T-helper 2 cell treated with Interferon-gamma antibody and Interleukin-4, amounts not matched to agents 100 ng/mL and 5 ng/mL, for 36 hours (primary cell): Measurements from ENCODE around the gene HEXD. TPM values are rescaled to one million over a fixed set of nuclear protein-coding genes. Genes with fewer than 3 reads are reported as not detected.

ENCODE experiments used
- intact Hi-C: fragments of 100-400 bp; cut with micrococcal nuclease; formaldehyde crosslinking; loops from one replicate; pipeline ENCODE4 v1.15.1; 2023
- total RNA-seq: library from RNA; stranded (reverse); gene quantifications from 2 replicates; pipeline ENCODE4 v1.2.3, GENCODE V29; 2022

HEXD gene
- total RNA-seq, 1 donor from 2014 or later = 51.1 TPM

DNA sequence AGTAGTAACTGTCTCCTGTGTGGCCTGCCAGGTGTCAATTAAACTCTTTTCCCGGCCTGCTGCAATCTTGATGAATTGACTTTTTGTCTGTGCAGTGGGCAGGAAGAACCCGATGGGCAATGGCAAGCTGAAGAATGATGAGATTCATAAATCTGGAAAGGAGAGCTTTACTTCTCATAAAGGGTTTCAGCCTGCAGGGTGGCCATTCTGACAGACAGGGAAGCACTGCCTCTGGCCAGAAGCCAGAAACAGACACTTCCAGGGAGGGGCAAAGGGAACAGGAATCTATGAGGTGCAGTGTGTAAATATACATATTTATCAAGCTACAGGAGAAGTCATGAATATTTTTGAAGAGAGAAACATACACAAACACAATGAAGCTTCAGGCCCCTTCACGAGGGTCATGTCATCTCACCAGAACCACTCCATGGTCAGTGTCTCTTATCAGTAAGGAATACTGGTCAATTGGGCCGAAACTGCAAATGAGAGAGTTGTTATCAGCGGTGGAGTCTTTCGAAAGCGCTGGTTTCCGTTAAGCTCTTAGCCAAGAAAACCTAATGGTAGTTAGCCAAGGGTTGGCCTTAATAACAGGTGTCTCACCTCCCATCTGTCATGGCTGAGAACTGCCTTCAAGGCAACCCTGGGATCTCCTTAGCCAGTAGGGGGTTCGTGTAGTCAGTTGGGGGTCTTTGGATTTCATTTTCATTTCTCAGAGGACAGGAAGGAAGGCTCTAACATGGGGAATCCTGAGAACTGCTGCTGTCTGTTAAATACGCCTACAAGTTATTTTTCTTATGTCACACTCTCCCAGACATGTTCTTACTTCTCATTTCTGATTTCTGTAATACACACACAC, 39.2 kb downstream of the HEXD start:
- intact Hi-C loops = no loop called here

DNA sequence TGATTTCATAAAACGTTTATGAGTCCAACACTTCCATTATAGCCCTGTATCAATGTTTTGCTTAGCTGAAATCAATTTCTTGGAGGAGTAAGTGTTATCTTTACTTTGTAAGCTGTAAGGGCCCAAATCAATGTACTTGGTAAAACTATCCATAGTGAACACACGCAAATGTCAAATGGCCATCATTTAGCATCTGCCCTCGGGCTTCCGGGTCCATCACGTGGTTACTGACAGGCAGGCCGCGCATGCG, 39.7 kb downstream of the HEXD start:
- intact Hi-C loops = loop anchor here (1.0 to 2.0 kb wide), 4 partner anchors 9 to 61 kb away; partner anchors contain the start of genes FOXK2, HEXD and OGFOD3

DNA sequence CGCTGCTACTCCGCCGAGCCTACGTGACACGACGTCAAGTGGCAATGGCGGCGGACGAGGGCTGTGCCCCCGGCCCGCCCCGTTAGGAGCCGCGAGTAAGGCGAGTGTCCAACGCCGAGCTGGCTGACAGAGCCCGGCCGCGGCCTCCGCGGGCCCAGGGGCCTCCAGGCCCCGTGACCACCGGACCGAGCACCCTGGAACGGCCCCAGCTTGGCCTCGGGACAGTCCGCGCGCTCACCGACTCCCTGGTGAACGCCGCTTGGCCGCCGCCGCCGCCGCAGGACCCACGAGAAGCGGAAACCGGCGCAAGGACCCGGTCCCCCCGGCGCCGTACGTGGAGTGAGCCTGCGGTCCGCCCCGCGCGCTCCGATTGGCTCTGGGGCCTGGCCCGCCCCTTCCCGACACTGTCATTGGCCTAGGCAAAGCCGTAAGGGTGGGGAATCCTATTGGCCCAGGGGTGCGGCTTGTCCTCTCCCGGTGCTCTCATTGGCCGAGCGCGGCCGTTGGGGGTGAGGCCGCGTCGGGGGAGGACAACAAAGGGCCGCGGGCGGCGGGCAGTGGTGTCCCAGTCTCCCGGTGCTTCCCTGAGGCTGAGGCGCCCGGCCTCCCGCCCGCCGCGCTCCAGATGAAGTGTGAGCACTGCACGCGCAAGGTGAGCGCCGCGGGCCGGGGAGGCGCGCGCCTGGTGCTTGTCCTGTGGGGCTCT, 40.2 kb downstream of the HEXD start, which contains the start of gene NARF:
Gene NARF, plus strand, starts transcription at position 563 of the 706 bp plus-strand sequence. Its CDS starts 63 bp downstream, at position 626.
- intact Hi-C loops = loop anchor here (1.0 to 2.0 kb wide), 4 partner anchors 9 to 60 kb away; partner anchors contain the start of genes FOXK2, HEXD and OGFOD3

DNA sequence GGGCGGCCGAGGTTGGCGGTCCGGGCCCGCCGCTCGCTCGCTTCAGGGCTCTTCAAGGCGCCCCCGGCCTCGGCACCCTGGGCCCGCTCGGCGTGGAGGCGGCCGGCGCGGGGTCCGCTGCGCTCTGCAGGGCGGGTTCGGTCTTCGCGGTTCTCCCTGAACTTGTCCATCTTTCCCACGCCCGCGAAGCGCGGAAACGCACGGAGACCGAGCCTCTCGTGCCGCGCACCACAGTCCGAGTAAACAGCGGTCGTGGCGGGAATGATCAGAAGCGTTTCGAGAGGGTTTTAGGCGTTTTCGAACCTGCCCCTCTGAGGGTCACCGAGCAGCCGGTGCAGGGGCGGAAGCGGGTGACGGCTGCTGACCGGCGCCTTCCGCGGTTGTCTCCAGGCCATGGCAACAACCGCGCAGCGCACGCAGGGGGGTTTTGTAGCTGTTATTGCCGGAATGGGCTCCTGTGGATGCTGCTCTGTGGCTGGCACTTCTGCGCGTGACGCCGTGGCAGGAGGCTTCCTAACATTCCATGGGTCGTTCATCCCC, 40.8 kb downstream of the HEXD start:
- intact Hi-C loops = loop anchor here (1.0 to 2.0 kb wide), 4 partner anchors 10 to 60 kb away; partner anchors contain the start of genes FOXK2, HEXD and OGFOD3

DNA sequence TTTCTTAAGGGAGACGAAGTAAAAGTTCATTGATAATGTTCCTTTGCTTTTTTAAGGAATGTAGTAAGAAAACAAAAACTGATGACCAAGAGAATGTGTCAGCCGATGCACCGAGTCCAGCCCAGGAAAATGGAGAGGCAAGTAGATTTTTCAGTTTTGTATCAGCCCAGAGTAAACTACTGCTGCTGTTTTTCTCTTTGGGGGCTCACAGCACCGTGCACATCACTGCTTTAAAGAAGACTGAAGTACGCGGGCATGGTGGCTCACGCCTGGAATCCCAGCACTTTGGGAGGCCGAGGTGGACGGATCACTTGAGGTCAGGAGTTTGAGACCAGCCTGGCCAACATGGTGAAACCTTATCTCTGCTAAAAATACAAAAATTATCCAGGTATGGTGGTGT, 41.8 kb downstream of the HEXD start:
- intact Hi-C loops = loop anchor here (2.0 kb wide), 2 partner anchors 35 to 59 kb away; partner anchors contain the start of gene FOXK2

DNA sequence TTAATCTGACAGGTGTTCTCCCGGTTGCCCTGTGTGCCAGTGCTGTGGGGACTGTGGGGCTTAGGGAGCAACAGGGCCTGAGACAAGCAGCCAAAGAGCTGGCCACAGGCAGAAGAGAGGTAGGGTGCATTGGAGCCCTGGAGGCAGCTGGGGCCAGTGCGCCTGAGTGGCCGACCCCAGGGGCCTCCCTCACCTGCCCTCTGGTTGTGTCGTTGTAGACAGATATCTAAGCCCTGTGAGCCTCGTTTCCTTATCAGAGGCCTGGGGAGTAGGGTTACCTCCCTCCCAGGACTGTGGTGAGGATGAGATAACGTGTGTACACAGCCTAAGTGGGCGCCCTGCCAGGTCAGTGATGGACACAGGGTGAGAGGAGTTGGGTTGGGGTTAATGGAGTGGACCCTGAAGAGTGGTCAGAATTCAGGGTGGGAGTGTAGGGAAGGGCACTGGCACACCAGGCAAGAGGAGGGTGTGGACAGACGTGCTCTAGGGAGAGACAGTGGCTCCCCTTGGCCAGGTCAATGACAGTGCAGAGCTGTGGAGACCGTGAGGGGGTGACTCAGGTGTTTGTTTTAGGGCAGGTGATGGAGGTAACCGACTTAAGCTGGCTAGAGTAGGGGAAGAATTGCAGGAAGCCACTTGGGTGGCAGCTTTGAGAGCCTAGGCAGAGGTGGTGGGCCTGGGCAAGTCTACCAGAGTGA, 43.8 kb downstream of the HEXD start:
- intact Hi-C loops = no loop called here

DNA sequence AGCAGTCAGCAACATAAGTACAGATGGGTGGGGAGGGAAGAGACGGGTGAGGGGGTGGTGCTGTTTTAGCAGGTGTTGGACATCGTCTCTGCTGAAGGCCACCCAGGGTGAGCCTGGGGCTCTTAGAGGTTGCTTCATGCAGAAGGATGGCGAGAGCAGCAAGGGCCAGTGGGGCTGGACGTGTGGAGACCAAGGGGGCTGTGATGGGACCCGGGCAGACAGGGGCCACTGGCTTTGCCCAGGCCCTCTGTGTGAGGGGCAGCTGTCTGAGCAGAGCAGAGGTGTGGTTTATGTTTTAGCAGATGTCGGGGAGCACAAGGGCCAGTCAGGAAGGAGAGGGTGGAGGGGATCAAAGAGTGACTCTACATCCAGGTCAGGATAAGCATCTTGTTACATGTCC, 45.2 kb downstream of the HEXD start:
- intact Hi-C loops = no loop called here

DNA sequence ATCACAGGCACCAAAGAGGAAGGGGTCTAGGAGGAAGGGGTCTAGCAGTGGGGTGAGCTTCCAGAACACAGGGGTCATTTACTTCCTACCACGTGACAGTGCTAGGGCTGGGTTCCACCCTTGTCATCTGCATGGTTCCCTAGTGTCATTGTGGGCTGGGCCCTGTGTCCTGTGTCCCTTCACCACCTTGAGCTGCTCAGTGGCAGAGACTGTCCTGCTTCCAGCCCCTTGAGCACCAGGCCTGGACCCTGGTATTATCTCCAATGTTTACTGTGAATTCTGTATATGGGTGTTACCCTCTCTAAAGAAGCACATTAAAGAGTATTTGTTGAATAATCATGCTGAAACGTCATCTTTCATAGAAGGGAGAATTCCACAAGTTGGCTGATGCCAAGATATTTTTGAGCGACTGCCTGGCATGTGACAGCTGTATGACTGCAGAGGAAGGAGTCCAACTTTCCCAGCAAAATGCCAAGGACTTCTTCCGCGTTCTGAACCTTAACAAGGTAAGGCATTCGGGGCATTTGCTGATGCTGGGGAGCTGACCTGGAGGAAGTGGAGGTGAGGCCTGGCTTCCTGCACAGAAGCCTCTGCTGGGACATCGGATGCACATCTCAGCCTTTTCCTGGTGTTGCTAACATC, 45.9 kb downstream of the HEXD start:
- intact Hi-C loops = no loop called here

DNA sequence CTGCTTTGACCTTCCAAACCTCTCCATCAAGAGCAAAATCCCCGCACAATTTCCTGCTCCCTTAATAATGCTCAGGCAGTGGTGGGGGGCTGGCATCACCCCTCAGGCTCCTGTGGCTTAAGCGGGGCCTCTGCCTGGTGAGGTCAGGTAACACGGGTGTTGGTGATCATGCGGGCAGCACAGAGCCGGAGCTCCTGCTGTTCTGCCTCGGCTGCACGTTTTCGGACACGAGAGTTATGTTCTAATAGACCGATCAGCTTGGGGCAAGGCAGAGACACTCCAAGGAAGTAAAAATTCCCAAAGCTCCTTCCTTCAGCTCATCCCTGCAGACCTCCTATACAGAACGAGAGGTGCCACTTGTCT, 46.4 kb downstream of the HEXD start:
- intact Hi-C loops = no loop called here

DNA sequence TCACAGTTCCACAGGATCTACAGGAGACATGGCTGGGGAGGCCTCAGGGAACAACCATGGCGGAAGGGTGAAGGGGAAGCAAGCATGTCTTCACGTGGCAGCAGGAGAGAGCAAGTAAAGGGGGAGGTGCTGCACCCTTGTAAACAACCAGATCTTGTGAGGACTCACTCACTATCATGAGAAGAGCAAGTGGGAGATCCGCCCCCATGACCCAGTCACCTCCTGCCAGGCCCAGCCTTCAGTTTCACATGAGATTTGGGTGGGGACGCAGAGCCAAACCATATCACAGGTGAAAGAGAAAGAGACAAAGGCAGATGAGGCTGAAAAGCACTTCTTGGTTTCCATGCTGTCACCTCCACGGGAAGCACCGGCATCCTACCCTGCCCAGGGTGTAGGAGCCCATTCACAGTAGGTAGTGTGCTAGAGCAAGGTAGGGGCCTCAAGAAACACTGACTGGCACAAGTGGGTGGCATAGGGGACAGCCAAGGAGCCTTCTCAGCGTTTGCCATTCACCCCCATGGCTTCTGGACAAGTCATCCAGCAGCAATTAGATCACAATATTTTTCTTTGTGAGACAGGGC, 47.0 kb downstream of the HEXD start:
- intact Hi-C loops = no loop called here

DNA sequence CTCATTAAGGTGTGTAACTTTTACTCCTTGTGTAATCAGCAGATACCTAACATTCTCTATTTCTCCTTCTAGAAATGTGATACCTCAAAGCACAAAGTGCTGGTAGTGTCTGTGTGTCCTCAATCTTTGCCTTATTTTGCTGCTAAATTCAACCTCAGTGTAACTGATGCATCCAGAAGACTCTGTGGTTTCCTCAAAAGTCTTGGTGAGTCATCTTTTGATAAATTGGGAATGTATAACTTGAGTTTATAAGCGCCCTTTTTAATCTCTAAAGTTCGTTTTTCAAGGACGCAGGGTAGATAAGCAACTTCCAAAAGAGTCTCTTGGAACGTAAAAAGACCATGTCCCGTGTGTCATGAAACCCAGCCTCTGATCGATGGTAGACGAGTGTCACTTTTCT, 50.5 kb downstream of the HEXD start:
- intact Hi-C loops = no loop called here

DNA sequence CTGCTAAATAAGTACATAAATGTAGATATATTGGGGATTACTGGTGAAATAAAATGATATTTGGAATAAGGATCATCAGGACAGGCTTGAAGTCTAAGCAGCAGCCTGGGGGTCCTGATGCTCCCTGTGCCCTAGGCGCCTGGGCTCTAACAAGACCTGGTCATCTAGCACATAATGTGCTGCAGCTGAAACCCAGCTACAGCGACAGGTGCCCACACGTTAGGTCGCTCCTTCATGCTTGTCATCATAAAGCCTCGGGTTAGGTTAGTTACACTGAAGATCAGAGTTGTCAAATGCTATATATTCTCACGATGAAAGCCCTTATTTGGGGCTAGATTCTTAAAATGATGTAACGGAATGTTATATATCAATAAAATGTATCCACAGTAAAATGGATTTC, 51.9 kb downstream of the HEXD start:
- intact Hi-C loops = no loop called here

DNA sequence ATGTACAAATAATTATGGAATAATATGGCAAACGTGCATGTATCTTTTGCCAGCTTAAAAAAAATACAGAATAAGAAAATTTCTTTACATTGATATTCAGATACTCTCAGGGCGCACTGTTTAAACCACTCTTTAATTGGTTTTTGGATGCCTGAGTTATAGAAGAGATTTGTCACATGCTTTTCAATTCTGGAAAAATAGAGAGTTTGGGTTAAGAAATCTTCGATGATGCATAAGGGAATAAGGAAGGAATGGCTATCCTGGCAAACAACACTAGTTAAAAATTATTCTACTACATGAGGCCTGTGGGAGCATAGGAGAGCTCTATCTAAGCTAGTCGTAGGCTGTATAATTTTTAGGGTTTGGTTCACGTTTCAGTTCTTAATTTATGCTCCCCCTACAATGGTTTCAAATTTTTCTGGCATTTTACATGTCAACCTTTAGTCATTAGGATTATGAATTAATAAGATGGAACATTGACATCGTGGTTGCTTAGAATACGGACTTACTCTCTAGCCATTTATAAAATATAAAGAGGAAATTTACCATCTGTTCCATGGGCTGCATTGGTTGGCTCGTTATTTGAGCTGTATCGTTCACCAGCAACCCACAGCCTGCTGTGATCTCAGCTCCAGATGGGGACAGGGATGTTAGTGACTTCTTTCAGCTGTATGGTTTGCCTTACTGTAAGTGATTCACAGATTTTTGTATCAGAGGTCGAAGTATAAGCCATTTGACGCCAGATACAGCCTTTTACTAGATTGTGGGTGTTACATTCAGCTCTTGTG, 56.3 kb downstream of the HEXD start:
- intact Hi-C loops = no loop called here

DNA sequence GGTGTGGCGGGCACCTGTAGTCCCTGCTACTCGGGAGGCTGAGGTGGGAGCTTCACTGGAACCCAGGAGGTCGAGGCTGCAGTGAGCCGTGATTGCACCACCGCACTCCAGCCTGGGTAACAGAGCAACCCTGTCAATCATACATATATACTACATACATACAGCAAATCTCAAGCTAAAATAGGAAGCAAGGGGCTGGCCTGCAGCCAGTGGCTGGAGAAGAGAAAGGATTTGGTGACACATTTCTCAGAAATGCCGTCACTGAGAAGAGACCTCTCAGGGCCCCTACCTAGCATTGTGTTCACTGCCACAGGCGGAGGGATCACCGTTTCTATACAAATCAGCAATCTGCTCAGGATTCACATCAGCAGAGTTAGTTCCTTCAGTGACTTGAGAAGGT, 57.3 kb downstream of the HEXD start:
- intact Hi-C loops = no loop called here

DNA sequence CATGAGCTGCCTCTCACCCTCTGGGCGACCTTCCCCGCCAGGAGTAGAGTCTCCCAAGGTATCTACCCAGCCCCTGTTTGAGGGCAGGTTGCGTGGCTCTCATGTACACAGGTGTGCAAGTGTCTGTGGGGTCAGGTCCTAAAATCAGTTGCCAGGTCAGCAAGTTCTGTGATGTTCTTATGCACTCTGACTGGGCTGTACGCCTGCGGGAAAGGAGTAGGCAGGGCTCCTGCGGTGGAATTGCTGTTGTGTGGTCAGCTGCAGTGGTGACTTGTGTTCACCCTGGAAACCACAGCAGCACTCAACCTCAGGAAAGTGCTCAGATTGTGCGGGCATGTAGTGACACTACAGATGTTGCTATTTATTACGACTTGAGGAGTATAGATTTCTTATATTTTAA, 59.8 kb downstream of the HEXD start:
- intact Hi-C loops = no loop called here

DNA sequence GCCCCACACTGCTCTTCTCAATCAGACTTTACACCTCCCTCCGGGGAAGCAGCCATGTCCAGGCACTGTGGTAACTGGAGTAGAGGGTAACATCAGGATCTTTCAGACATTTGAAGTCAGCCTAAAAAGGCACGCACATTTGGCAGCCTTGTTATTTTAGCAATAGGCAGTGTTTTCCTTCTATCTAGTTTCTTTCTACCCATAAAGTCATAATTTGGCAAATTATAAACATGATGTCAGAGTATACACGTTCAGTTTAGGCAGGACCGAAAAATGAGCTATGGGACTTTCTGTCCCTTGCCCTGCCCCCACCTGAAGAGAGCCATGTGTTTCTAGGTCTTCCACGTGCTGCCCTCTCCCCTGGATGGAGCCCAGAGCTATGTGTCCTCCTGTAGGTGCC, 61.5 kb downstream of the HEXD start:
- intact Hi-C loops = no loop called here

DNA sequence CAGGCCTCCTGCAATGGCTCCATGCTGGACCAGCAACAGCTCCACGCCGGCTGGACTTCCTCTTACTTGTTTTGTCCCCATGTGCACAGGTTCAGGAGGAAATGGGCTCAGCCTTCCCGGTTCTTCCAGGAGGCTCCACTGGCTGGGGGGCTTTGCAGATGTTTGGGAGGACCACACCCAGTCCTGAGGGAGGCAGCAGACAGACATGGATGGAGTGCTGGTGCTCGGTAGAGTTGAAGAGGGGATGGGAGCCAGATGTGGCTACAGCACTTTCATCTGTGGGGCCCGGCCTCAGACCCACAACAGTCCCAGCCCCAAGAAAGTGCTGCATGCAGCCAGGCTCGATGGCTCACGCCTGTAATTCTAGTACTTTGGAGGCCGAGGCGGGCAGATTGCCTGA, 62.2 kb downstream of the HEXD start:
- intact Hi-C loops = no loop called here

DNA sequence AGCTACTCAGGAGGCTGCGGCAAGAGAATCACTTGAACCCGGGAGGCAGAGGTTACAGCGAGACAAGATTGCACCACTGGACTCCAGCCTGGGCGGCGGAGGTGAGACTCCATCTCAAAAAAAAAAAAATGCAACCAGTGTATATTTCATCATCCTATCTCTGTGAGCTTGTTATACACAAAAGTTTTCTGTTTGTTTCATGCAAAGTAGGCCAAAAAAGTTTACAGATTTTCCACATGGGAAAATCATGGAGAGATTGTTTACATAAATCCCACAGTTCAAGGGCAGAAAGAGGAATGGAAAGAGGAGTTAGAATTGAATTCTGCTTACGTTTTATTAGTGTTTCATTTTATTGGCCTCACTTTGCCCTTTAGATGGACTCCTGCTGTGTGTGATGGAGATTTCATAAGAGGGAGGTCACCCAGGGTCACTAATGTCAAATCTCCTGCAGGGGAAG, 65.1 kb downstream of the HEXD start:
- intact Hi-C loops = no loop called here

DNA sequence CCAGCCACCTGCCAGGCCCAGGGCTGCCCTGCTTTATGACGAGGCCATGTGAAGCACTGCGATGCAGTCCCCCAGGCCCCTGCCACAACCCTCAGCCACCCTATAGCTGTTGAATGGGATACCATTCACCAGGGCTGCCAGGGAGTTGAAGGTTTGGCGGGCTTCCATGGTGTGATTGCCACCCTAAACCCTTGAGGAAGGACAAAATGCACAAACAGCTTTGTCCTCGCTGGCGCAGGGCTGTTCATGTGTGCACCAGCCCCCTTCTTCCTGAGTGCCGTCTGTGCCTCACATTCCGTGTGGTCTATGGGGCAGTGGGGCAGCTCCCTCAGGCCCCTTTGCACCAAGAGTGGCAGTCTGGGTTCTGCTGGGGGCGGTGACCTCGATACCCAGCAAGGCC, 65.7 kb downstream of the HEXD start:
- intact Hi-C loops = no loop called here
